Keratinocyte (primary cell): ENCODE data around the gene INHBE. TPM values are rescaled to one million over a fixed set of nuclear protein-coding genes. Genes with fewer than 3 reads are reported as not detected.

Source experiments
- DNase-seq: peaks from one replicate; pipeline ENCODE4 v3.0.0-alpha.2; 2011; ENCODE audit warnings: low read depth, missing footprints, low spot score
- FAIRE-seq: peaks from 2 replicates; lab custom pipeline; 2011; peaks lifted over from hg19 to GRCh38; lab: Jason Lieb, UNC
- H2AFZ ChIP-seq: 2 replicates; pipeline ENCODE4 v1.6.0; 2012; ENCODE audit warnings: low read length, control low read depth, inconsistent platforms; ENCODE audit not compliant: control insufficient read depth
- H3K27ac ChIP-seq: 2 replicates; pipeline ENCODE4 v1.5.1; 2011; ENCODE audit warnings: low read length; ENCODE audit not compliant: control insufficient read depth, insufficient read depth
- H3K27me3 ChIP-seq: 3 replicates; pipeline ENCODE4 v1.6.0; 2011; ENCODE audit warnings: low read length; ENCODE audit not compliant: control insufficient read depth, insufficient read depth; ENCODE audit errors: extremely low read depth
- H3K36me3 ChIP-seq, 2 experiments: 2 replicates in 1 of 2; 3 replicates in 1 of 2; pipeline ENCODE4 v1.5.1; 2011; ENCODE audit warnings: low read length in 2 of 2, mild to moderate bottlenecking in 1 of 2; ENCODE audit not compliant: control insufficient read depth in 2 of 2, insufficient read depth in 2 of 2; ENCODE audit errors: extremely low read depth in 1 of 2
- H3K4me1 ChIP-seq: 3 replicates; pipeline ENCODE4 v1.5.1; 2011; ENCODE audit warnings: low read length; ENCODE audit not compliant: control insufficient read depth, insufficient read depth; ENCODE audit errors: extremely low read depth
- H3K4me2 ChIP-seq: 3 replicates; pipeline ENCODE4 v1.6.0; 2011; ENCODE audit warnings: low read depth, low read length; ENCODE audit not compliant: control insufficient read depth, insufficient read depth; ENCODE audit errors: extremely low read depth
- H3K4me3 ChIP-seq, 3 experiments: fragments of 200-600 bp in 1 of 3; sonication (generic) in 1 of 3; 2 replicates in 2 of 3; 3 replicates in 1 of 3; pipeline ENCODE4 v1.5.1; 2011 to 2016; ENCODE audit warnings: low read length in 3 of 3, mild to moderate bottlenecking in 3 of 3, control low read depth in 2 of 3, inconsistent platforms in 1 of 3, low read depth in 1 of 3, mixed read lengths in 1 of 3, mixed run types in 1 of 3, moderate library complexity in 1 of 3; ENCODE audit not compliant: control insufficient read depth in 2 of 3, insufficient read depth in 2 of 3; ENCODE audit errors: extremely low read depth in 1 of 3
- H3K79me2 ChIP-seq: 2 replicates; pipeline ENCODE4 v1.6.0; 2012; ENCODE audit warnings: low read length; ENCODE audit not compliant: control insufficient read depth, insufficient read depth
- H3K9ac ChIP-seq: 3 replicates; pipeline ENCODE4 v1.6.0; 2011; ENCODE audit warnings: low read length; ENCODE audit not compliant: control insufficient read depth, insufficient read depth; ENCODE audit errors: extremely low read depth
- H3K9me1 ChIP-seq: 3 replicates; pipeline ENCODE4 v1.6.0; 2011; ENCODE audit warnings: low read length; ENCODE audit not compliant: control insufficient read depth, insufficient read depth; ENCODE audit errors: extremely low read depth
- H3K9me3 ChIP-seq: 2 replicates; pipeline ENCODE4 v1.5.1; 2012; ENCODE audit warnings: low read depth, low read length; ENCODE audit not compliant: control insufficient read depth
- H4K20me1 ChIP-seq: 3 replicates; pipeline ENCODE4 v1.6.0; 2011; ENCODE audit warnings: low read length; ENCODE audit not compliant: control insufficient read depth, insufficient read depth; ENCODE audit errors: extremely low read depth
- EZH2 ChIP-seq: IDR thresholded peaks from one replicate; pipeline ENCODE4 v1.6.1; 2012; ENCODE audit warnings: inconsistent platforms, mild to moderate bottlenecking, low read length, moderate library complexity
- dilution Hi-C: fragments of 300-500 bp; cut with MboI; formaldehyde crosslinking; loops from one replicate; pipeline ENCODE4 v1.7.0; 2020; ENCODE audit warnings: low sequenced_read_pairs; ENCODE audit not compliant: extremely low pct_ligation_motif_present
- polyA plus RNA-seq, 5 experiments: library from polyadenylated mRNA; depleted of rRNA in 3 of 5; stranded (reverse) in 3 of 5; stranded (forward) in 1 of 5; unstranded in 1 of 5; fragments of >200 nt; gene quantifications; 1 replicate in 1 of 5; 2 replicates in 3 of 5; 3 replicates in 1 of 5; pipeline versions ENCODE4 v1.2.1 to v1.2.3, GENCODE V29; 2011 to 2012; ENCODE audit warnings: missing spikeins in 2 of 5, low read depth in 1 of 5, low replicate concordance in 1 of 5
- TF ChIP-seq, protein P1 (sequence below), 3 experiments: IDR thresholded peaks in 1 of 3; conservative IDR thresholded peaks in 1 of 3; optimal IDR thresholded peaks in 1 of 3; 2 replicates in 2 of 3; 3 replicates in 1 of 3; pipeline versions ENCODE3 to v1.5.1; 2011; ENCODE audit warnings: low read length in 3 of 3, mild to moderate bottlenecking in 3 of 3, moderate library complexity in 2 of 3, control low read depth in 1 of 3, inconsistent platforms in 1 of 3; ENCODE audit not compliant: insufficient read depth in 2 of 3; ENCODE audit errors: extremely low read depth in 1 of 3

Gene INHBE
- polyA plus RNA-seq, 1 donor (not counting 4 experiments of a cell fraction or from before 2014, with no cell fraction given) = not detected

DNA sequence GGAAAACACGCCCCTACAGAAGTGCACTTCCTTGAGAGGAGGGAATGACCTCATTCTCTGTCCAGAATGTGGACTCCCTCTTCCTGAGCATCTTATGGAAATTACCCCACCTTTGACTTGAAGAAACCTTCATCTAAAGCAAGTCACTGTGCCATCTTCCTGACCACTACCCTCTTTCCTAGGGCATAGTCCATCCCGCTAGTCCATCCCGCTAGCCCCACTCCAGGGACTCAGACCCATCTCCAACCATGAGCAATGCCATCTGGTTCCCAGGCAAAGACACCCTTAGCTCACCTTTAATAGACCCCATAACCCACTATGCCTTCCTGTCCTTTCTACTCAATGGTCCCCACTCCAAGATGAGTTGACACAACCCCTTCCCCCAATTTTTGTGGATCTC, 5.0 kb upstream of the INHBE start:
- Histone ChIP-seq H3K27ac (no peak overlapping the region), H3K79me2 (no peaks in the 10 kb centered on the region), H4K20me1 (no peaks in the 10 kb centered on the region), H3K9ac (no peak overlapping the region), H3K36me3 (no peaks in the 10 kb centered on the region), H3K9me3 (no peaks in the 10 kb centered on the region), H3K9me1 (no peaks in the 10 kb centered on the region), H3K4me3 (no peak overlapping the region), H3K4me2 (no peak overlapping the region), H2AFZ (no peak overlapping the region), H3K27me3 (peaks cover 7% of the 10 kb centered on the region), H3K4me1 (no peaks in the 10 kb centered on the region)
- FAIRE-seq (no peak), DNase-seq (no peak)
- dilution Hi-C loops = no loop called here
- TF ChIP-seq, protein P1, sequence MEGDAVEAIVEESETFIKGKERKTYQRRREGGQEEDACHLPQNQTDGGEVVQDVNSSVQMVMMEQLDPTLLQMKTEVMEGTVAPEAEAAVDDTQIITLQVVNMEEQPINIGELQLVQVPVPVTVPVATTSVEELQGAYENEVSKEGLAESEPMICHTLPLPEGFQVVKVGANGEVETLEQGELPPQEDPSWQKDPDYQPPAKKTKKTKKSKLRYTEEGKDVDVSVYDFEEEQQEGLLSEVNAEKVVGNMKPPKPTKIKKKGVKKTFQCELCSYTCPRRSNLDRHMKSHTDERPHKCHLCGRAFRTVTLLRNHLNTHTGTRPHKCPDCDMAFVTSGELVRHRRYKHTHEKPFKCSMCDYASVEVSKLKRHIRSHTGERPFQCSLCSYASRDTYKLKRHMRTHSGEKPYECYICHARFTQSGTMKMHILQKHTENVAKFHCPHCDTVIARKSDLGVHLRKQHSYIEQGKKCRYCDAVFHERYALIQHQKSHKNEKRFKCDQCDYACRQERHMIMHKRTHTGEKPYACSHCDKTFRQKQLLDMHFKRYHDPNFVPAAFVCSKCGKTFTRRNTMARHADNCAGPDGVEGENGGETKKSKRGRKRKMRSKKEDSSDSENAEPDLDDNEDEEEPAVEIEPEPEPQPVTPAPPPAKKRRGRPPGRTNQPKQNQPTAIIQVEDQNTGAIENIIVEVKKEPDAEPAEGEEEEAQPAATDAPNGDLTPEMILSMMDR (optimal IDR thresholded peaks at IDR 0.05 in 1 of 3, IDR thresholded peaks at IDR 0.05 in 1 of 3, conservative IDR thresholded peaks at IDR 0.05 in 1 of 3; ENCODE audit: extremely low read depth in 1 of 3, insufficient read depth in 2 of 3, low read length in 3 of 3) = no peak
- no peak for TF ChIP-seq EZH2

DNA sequence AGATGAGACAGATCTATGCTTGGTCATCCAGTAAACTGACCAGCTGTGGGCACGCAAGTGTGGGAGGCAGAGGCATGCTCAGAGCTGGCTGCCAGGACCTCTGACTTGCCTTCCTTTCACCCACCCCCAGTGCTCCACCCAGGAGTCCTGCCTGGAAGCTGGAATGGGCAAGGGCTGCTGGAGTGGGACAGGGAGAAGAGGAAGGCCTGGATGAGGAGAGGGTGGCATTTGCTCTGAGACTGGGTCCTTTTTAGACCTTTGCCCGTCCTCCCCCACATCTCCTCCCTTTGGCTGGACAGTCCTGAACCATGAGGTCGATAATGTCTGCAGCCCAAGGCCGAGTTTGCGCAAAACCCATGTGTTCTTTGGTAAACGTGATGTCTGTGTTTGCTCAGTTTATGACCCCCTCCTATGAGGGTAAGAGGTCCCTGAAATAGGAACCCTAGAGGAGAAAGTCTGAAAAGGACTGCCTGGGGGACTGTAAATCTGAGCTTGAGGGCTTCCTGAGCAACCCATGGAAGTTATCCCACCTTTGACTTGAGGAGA, 3.8 kb upstream of the INHBE start:
- Histone ChIP-seq H4K20me1 (no peaks in the 10 kb centered on the region), H3K36me3 (no peaks in the 10 kb centered on the region), H3K9me3 (no peaks in the 10 kb centered on the region), H3K79me2 (no peaks in the 10 kb centered on the region), H3K27me3 (peaks cover 7% of the 10 kb centered on the region), H2AFZ (no peak overlapping the region), H3K9ac (no peak overlapping the region), H3K4me2 (no peak overlapping the region), H3K9me1 (no peaks in the 10 kb centered on the region), H3K27ac (no peak overlapping the region), H3K4me3 (no peak overlapping the region), H3K4me1 (peaks cover 8% of the 10 kb centered on the region)
- DNase-seq (no peak), FAIRE-seq (no peak)
- TF ChIP-seq, protein P1 (optimal IDR thresholded peaks at IDR 0.05 in 1 of 3, IDR thresholded peaks at IDR 0.05 in 1 of 3, conservative IDR thresholded peaks at IDR 0.05 in 1 of 3; ENCODE audit: extremely low read depth in 1 of 3, insufficient read depth in 2 of 3, low read length in 3 of 3) = no peak
- TF ChIP-seq EZH2 = no peak
- dilution Hi-C loops = no loop called here
